ENCODE data around the gene FXYD4. TPM values are rescaled to one million over a fixed set of nuclear protein-coding genes. Genes with fewer than 3 reads are reported as not detected.
"Not testable (repeated sequence)": the region's sequence is repeated elsewhere in the genome, so short reads cannot be mapped to it uniquely, and the experiment has no call there.

Gene FXYD4
- total RNA-seq, 1 experiment from 2014 or later: not detected

- Histone ChIP-seq H3K9ac (ENCODE audit: low read length) (no peak overlapping the region), H3K27me3 (ENCODE audit: low read length) (peaks cover 11% of the 10 kb centered on the region), H3K4me1 (ENCODE audit: insufficient read depth, low read length) (no peaks in the 10 kb centered on the region), H3K36me3 (ENCODE audit: low read depth, low read length) (no peaks in the 10 kb centered on the region), H3K4me3 (ENCODE audit: low read length) (no peak overlapping the region), H3K9me2 (replicated peaks; ENCODE audit: low read length) (no peaks in the 10 kb centered on the region), H3K9me3 (ENCODE audit: low read length) (no peaks in the 10 kb centered on the region), H4K20me1 (ENCODE audit: low read length) (no peaks in the 10 kb centered on the region), H3K79me2 (ENCODE audit: low read length) (no peaks in the 10 kb centered on the region), H3F3A (ENCODE audit: low read length, unreplicated experiment) (no peaks in the 10 kb centered on the region), H3K4me2 (ENCODE audit: low read length) (no peak overlapping the region), H3K27ac (ENCODE audit: low read length) (no peak overlapping the region), H2AFZ (ENCODE audit: low read length) (no peak overlapping the region)
- ChIA-PET POLR2A (ENCODE audit: unreplicated experiment) (no interaction called here), CTCF (no interaction called here)
- ATAC-seq (no peak), DNase-seq (no peak)
- no peak for TF ChIP-seq CTCF (conservative IDR thresholded peaks at IDR 0.05; ENCODE audit: low read depth, low read length)
- TF ChIP-seq EZH2 (IDR thresholded peaks at IDR 0.05; ENCODE audit: low read length, unreplicated experiment): no peak
- no peak for TF ChIP-seq EZH2phosphoT487 (IDR thresholded peaks at IDR 0.05; ENCODE audit: borderline replicate concordance, low read length)
- intact Hi-C loops (cut with micrococcal nuclease): no loop called here
- no TSS peak for BruUV-seq (replicated peaks)
These were observed 37.8 kb upstream of the FXYD4 start for GRCh38 chr10:43333653-43334052.

GRCh38 chr10:43336061-43336460 is 35.4 kb upstream of the FXYD4 start:
- intact Hi-C loops (cut with micrococcal nuclease): no loop called here
- Histone ChIP-seq H3K4me2 (ENCODE audit: low read length) (no peak overlapping the region), H3K9me3 (ENCODE audit: low read length) (no peaks in the 10 kb centered on the region), H4K20me1 (ENCODE audit: low read length) (no peaks in the 10 kb centered on the region), H3K27me3 (ENCODE audit: low read length) (peaks cover 8% of the 10 kb centered on the region), H3K27ac (ENCODE audit: low read length) (no peak overlapping the region), H3K9me2 (replicated peaks; ENCODE audit: low read length) (no peaks in the 10 kb centered on the region), H3F3A (ENCODE audit: low read length, unreplicated experiment) (no peaks in the 10 kb centered on the region), H3K79me2 (ENCODE audit: low read length) (no peaks in the 10 kb centered on the region), H3K9ac (ENCODE audit: low read length) (no peak overlapping the region), H3K4me1 (ENCODE audit: insufficient read depth, low read length) (peaks cover 8% of the 10 kb centered on the region; the same call in 1 of the 2 replicates), H3K4me3 (ENCODE audit: low read length) (no peak overlapping the region), H3K36me3 (ENCODE audit: low read depth, low read length) (no peaks in the 10 kb centered on the region), H2AFZ (ENCODE audit: low read length) (no peak overlapping the region)
- CTCF ChIA-PET: no interaction called here
- no peak for TF ChIP-seq CTCF (conservative IDR thresholded peaks at IDR 0.05; ENCODE audit: low read depth, low read length)
- TF ChIP-seq EZH2phosphoT487 (IDR thresholded peaks at IDR 0.05; ENCODE audit: borderline replicate concordance, low read length): no peak
- no peak for TF ChIP-seq EZH2 (IDR thresholded peaks at IDR 0.05; ENCODE audit: low read length, unreplicated experiment)
- POLR2A ChIA-PET (ENCODE audit: unreplicated experiment): no interaction called here
- no peak for DNase-seq
- BruUV-seq (replicated peaks): no TSS peak
- ATAC-seq: no peak

- Histone ChIP-seq H4K20me1 (ENCODE audit: low read length) (no peaks in the 10 kb centered on the region), H3K4me3 (ENCODE audit: low read length) (no peak overlapping the region), H3K9ac (ENCODE audit: low read length) (no peak overlapping the region), H3K36me3 (ENCODE audit: low read depth, low read length) (no peaks in the 10 kb centered on the region), H3K27me3 (ENCODE audit: low read length) (peaks cover 4% of the 10 kb centered on the region), H2AFZ (ENCODE audit: low read length) (no peak overlapping the region), H3K4me1 (ENCODE audit: insufficient read depth, low read length) (peaks cover 10% of the 10 kb centered on the region; the same call in 1 of the 2 replicates), H3K4me2 (ENCODE audit: low read length) (no peak overlapping the region), H3K9me3 (ENCODE audit: low read length) (no peaks in the 10 kb centered on the region), H3K9me2 (replicated peaks; ENCODE audit: low read length) (no peaks in the 10 kb centered on the region), H3K27ac (ENCODE audit: low read length) (no peak overlapping the region), H3F3A (ENCODE audit: low read length, unreplicated experiment) (no peaks in the 10 kb centered on the region), H3K79me2 (ENCODE audit: low read length) (no peaks in the 10 kb centered on the region)
- ATAC-seq: no peak
- BruUV-seq (replicated peaks): no TSS peak
- CTCF ChIA-PET: no interaction called here
- POLR2A ChIA-PET (ENCODE audit: unreplicated experiment): no interaction called here
- TF ChIP-seq EZH2 (IDR thresholded peaks at IDR 0.05; ENCODE audit: low read length, unreplicated experiment) (no peak), CTCF (conservative IDR thresholded peaks at IDR 0.05; ENCODE audit: low read depth, low read length) (no peak), EZH2phosphoT487 (IDR thresholded peaks at IDR 0.05; ENCODE audit: borderline replicate concordance, low read length) (no peak)
- no peak for DNase-seq
- intact Hi-C loops (cut with micrococcal nuclease): no loop called here
These were observed 34.7 kb upstream of the FXYD4 start for GRCh38 chr10:43336641-43337318.

GRCh38 chr10:43337536-43337935 is 33.9 kb upstream of the FXYD4 start:
- H2AFZ ChIP-seq (ENCODE audit: low read length); CTCF ChIA-PET; H3K27ac ChIP-seq (ENCODE audit: low read length); H3K36me3 ChIP-seq (ENCODE audit: low read depth, low read length); intact Hi-C loops (cut with micrococcal nuclease); H4K20me1 ChIP-seq (ENCODE audit: low read length); BruUV-seq (replicated peaks); H3K4me1 ChIP-seq (ENCODE audit: insufficient read depth, low read length); H3K4me3 ChIP-seq (ENCODE audit: low read length); H3K9me3 ChIP-seq (ENCODE audit: low read length); H3K9ac ChIP-seq (ENCODE audit: low read length); H3K4me2 ChIP-seq (ENCODE audit: low read length); DNase-seq; H3K27me3 ChIP-seq (ENCODE audit: low read length); H3K79me2 ChIP-seq (ENCODE audit: low read length); POLR2A ChIA-PET (ENCODE audit: unreplicated experiment); H3K9me2 ChIP-seq (replicated peaks; ENCODE audit: low read length); H3F3A ChIP-seq (ENCODE audit: low read length, unreplicated experiment); ATAC-seq: not testable (repeated sequence)
